Ammon's horn (tissue), 1 donor: ENCODE results near the gene FGF22.

Source experiments
- DNase-seq: peaks from one replicate; pipeline ENCODE4 v3.0.0-alpha.2; 2016; ENCODE audit warnings: low spot score

FGF22 gene

DNA sequence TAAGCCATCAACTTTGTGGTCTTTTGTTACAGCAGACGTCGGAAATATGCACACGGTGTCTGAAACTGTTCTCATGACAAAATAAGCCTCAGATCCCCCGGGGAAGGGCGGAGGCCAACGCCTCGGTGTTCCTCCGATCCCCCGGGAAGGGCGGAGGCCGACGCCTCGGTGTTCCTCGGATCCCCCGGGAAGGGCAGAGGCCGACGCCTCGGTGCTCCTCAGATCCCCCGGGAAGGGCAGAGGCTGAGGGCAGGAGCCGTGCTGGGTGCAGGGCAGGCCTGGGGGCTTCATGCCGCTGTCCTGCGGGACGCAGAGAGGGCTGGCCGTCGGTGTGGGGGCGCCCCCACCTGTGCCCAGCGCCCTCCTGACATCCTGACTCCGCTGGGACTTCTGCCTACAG, 4.7 kb downstream of the FGF22 start:
- no peak for DNase-seq

DNA sequence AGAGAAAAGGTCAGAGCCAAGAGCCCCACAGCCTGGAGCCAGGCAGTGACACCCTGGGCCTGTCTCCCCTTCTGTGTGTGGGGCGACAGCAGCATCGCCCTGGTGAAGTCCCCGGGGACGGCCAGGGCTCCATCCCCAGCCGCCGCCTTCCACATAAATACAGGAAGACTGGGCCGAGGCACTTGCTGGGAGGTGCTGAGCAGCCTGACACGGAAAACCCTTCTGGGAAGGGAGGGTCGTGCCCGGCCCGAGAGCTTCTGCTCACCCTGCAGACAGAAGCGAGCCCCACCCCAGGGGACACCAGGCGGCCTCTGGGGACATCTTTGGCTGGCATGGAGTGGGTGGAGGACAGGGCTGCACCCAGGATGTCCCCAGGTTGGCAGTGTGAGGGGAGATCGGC, 5.1 kb downstream of the FGF22 start:
- no peak for DNase-seq

DNA sequence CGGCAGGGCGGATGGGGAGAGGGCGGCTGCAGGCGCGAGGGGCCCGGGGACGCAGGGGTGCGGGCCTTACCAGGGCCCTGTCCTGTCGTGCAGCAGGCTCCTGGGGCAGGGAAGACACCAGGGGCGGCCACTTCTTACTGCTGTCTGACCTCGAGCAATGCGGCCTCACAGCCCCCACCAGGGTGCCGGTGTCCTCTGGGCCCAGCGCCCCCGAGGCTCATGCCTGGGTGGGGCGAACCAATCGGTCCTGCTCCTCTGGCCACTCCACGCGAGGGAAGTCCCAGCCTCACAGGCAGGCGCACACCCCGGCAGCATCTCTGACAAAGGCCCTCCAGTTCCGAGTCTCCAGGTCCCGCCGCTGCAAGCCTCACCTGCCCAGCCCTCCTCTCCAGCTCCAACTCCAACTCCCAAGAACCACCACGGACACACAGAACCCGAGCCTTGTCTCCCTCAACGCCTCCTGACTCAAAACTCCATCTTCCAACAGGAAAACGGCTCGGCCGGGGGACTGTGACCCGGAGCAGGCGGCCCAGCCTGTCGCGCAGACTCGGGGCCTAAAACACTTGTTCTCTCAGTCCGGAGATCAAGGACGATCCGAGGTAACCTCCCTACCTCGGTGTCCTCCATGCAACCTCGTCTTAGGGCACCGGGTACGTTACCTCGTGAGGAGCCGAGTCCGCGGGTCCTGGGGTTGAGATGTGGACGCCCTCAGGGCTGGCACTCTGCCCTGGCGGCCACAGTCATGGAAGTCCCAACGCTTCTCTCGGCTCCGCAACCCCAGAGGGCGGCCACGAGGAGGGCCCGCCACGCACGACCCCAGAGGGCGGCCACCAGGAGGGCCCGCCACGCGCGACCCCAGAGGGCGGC, 6.5 kb downstream of the FGF22 start:
- no peak for DNase-seq

DNA sequence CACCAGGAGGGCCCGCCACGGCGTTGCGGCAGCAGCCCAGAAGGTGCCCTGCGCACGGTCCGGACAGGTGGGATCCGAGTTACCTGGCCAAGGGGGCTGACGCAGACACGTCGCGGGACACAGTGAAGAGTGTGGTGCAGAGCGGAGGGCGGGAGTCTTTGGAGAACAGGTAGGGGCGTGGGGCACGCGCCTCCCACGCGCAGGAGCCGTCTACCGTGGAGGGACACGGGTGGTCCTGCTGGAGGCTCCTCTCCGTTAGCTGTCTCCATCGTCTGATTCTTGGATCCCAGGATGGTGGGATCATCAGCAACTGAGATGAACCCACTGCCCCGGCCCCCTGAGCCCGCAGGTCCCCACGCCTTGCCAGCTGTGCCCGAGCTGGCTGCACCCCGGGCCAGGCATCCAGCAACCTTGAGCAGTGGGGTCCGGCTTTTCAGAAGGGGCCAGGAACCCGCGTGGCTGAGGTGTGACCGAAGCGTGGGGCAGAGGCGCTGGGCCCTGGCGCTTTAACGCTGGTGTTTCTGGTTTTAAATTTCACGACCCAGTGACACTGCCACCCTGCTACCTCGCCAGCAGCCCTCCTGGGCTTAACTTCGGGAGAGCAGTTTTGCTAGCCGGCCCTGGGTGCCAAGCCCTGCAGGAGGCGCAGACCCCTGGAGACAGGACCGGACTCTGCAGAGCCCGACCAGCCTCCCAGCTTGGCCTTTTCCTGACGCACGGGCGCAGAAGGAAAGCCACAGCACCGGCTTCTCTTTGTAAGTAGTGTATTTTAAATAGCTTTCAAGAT, 7.3 kb downstream of the FGF22 start:
- no peak for DNase-seq

DNA sequence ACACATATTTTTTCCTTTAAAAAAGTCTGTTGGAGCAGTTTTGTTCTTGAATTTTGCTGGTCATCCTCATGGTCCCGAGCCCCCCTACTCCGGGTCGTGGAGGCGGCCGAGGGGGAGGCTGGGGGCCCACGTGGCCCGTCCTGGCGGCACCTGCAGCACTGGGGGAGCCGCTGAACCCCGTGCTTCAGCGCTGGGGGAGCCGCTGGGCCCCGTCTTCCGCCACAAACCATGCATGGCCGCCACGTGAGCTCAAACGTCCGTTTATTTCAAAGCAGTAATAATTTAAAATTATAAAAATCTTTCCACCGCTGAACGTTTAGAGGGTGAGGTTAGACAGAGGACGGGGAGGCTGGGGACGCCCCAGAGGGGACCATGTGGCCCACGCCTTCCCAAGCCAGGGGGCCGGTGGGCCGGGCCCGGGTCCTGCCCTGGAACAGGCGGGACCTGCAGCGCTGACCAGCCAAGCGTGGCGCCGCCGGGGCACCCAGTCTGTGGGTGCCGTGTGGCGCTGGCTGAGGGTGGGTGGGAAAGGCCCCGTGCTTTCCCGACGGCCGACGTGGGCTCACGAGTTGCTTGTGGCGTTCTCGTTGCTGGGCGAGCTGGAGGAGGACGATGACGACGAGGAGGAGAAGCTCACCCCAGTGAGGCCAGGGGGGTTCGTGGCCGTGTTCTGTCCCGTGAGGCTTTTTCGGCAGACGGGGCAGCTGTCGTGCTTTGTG, 8.0 kb downstream of the FGF22 start:
- DNase-seq, result no peak

DNA sequence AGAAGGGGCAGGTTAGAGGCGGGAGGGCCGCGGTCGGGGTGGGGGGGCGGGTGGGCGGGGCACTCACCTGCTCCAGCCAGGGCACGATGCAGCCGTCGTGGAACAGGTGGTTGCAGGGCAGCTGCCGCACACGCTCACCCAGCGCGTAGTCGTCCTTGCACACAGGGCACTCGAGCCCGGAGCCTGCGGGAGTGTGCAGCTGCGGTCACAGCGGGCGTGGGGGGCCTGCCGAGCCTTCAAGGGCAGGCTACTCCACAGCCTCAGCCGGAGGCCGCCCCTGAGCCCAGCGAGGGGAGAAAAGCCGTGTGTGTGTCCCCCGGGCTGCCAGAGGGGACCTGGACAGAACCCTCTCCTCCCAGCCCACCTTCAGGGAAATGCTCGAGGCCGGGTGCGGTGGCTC, 8.6 kb downstream of the FGF22 start:
- no peak for DNase-seq

DNA sequence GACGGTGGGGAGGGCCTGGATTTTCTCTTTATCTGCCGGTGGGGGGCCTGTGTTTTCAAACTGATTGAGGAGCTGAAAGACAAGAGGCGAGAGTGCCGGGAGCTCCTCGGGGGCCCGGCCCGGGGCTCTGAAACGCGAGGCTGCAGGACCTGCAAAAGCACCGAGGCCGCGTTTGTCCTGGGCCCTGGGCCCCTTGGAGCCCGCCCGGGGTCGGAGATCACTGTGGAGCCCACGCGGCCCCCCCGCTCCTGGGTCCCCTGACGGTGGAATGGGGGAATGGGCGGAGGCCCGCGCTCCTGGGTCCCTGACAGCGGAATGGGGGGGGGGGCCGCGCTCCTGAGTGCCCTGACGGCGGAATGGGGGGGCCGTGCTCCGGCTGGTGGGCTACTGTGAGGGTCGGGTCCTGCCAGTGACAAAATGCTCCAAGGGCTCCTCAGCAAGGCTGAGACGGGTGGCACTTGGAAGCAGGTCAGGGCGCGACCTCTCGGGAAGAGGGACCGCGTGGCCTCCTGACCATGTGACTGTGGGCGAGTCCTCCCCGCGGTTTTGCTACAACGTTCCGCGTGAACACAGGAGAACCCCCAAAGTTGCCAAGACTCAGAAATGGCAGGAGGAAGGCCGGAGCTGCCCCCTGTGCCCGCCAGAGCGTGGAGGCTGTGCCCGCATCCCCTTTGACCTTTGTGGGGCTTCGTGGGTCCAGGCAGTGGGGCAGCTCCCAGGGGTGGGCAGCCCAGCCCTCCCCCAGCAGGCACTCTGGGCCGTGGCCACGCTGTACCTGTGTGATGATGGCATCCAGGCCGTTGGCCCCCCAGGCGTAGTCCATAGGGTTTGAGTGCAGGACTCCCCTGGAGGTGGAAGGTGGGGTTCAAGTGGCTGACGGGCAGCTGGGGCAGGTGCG, 9.5 kb downstream of the FGF22 start:
- DNase-seq, result no peak

DNA sequence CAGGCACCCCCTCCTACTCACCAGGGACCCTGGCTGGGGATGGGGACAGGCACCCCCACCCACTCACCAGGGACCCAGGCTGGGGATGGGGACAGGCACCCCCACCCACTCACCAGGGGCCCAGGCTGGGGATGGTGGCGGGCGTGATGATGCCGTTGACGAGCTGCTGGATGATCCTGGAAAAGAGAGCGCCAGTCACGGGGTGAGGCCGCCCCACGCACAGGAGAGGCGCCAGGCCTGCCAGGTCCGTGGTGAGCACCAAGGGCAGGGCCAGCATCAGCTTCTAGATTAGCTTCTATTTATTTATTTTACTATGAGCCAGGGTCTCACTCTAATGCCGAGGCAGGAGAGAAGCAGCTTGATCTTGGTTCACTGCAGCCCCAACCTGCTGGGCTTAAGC, 10.4 kb downstream of the FGF22 start:
- DNase-seq, result no peak

DNA sequence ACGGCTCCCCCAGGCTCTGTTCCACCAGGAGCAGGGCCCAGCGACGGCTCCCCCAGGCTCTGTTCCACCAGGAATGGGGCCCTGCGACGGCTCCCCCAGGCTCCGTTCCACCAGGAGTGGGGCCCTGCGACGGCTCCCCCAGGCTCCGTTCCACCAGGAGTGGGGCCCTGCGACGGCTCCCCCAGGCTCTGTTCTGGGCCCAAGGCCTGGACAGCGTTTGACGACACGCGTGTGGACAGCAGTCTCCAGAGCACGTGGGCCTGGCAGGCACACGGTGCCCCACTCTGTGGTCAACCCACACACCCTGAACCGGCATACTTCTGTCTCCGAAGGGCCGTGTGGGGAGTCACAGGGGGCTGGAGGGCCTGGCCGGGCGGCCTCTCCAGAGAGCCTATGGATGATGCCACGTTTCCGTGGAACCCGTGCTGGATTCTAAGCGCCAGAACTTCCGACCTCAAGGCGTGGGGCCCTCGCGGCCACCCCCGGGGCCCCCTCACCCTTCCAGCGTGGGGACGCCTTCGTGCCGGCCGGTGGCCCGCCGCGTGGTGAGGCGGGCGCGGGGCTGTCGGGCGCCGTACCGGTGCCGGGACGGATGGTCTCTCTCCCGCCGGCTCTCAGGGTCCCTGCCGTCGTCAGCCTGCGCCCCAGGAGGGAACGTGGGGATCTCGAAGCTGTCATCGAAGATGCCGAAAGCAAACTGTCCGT, 11.6 kb downstream of the FGF22 start:
- no peak for DNase-seq

DNA sequence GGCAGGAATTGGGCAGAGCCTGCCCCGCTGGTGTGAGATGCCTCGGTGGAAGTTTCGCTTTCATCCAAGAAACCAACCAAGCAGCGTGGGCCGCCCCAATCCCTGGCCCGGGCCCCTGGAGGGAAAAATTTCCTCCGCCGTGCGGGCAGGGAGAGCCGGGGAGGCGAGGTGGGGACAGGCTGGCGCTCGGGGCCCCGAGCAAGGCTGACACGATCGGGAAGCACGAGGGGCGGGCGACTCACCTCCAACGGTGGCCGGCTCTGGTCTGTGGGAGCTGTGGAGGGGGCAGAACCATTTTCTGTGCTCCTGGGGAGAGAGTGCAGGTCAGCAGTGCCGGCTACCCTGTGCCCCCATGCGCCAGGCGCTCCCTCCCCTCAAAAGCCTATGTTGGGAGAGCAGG, 12.3 kb downstream of the FGF22 start:
- DNase-seq, result no peak

DNA sequence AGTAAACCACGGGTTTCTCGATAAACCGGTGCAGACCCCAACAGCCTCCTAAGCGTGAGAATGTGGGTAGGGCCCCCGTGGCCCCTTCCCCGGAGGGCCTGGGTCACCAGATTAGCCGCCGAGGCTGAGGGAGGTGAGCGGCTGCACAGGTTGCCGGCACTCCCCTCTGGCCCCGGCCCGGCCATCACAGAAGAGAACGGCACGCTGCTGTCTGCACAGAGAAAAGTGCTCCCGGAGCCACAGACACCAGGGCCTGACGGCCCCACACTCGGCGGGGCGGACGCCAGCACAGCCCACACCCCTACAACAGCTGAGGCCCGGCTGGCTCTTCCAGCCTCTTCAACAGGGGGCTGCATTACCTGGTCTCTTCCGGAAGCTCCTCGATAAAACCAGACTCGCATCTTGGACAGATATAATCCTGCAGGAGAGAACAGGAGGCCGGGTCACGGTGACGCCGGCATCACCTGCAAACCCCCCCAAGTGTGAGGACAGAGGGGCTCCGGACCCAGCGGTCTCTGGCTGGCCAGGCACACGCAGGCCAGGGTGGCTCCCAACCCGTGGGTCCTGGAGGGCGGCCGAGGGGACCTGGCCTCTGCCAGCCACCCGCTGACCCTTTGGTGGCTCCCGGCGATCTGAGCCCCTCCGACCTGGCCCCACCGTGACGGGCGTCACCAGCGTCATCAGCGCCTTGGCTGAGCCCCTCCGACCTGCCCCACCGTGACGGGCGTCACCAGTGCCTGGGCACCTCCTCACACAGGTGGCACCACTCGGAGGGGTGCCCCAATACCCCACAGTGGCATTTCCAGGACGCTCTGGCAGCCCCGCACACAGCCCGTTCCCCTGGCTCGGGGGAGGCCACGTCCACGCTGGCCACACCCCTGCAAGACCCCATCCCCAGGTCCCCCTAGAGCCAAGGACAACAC, 13.0 kb downstream of the FGF22 start:
- DNase-seq, result no peak

DNA sequence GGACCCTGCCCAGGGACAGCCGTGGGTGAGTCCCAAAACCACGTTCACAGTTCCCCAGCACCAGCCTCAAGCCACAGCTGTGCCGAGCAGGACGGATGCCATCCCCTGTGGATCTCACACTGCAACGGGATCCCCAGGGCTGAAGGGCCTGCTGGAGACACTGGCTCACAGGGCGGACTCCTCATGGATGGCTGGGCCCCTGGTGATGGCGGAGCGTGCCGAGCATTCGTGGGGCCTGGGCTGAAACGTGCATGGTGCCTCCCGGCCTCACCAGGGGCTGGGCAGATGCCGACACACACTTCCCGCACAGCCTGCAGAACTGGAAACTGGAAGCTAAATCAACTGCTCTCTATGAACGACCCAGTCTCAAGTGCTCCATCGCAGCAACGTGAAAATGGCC, 13.7 kb downstream of the FGF22 start:
- no peak for DNase-seq

DNA sequence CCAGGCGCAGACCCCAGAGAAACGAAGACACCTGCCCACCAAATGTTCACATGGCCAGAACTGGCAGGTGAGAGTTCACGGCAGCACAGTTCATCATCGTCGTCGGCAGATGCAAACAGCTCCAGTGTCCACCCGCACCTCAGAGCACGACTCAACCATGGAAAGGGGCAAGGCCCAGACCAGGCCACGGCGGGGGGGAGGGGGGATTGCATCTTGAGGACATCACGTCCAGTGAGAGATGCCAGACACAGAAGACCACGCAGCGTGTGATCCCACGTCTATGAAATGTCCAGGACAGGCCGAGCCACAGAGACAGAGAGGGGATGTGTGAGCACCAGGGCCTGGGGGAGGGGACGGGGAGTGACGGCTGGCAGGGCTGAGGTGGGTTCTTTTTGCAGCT, 16.0 kb downstream of the FGF22 start:
- no peak for DNase-seq

DNA sequence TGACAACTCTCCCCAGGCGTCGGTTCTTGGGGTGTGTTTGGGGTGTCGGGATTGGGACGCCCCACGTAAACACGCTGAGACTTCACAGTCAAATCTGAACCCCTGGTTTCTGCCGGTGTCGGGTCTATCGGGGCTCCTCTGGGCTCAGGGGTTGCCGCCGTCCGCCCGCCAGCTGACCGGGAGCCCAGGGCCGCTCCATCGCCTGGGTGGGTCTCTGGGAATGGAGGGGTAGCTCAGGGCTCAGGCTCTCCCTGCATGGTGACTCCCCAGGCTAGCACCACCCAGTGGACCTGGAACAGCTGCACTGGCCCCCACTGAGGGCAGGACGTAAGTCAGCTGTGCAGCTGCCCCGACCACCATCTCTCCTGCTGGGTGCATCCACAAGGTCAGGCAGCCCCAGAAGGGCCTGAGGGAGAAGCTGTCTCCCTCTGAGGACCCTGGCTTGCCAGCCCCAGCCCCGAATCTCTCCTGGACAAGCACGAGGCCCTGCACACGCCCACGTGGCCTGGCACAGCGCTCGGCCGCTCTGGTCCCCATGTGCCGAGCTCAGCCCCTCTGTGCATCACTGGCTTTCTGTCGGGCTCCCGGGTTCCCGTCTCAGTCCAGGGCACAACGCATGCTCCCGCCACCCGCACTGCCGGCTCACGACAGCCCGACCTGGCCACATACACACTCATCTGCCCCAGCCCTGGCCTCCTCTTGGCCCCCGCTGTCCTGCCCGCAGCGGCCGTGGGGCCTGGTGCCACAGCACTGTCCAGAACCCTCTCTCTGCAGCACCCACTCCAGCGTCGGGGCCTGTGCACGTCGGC, 17.3 kb downstream of the FGF22 start:
- DNase-seq, result no peak

DNA sequence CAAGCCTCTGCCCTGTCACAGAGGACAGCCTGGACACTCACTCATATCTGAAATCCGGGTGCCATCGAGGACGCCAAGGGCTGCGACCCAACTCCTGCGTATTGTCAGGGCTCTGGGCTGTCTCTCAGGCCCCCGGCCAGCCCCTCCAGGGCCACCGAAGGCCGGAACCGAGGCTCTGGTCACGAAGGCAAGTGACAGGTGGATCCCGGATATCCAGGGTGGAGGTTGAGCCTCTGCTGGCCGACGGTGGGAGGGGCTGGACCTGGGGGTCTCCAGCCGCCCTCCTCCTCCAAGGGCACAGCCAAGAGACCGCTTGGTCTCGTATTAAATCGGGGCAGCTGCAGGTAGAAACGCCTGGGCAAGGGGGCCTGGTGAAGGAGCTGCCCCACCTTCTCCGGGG, 17.9 kb downstream of the FGF22 start:
- DNase-seq, result no peak

DNA sequence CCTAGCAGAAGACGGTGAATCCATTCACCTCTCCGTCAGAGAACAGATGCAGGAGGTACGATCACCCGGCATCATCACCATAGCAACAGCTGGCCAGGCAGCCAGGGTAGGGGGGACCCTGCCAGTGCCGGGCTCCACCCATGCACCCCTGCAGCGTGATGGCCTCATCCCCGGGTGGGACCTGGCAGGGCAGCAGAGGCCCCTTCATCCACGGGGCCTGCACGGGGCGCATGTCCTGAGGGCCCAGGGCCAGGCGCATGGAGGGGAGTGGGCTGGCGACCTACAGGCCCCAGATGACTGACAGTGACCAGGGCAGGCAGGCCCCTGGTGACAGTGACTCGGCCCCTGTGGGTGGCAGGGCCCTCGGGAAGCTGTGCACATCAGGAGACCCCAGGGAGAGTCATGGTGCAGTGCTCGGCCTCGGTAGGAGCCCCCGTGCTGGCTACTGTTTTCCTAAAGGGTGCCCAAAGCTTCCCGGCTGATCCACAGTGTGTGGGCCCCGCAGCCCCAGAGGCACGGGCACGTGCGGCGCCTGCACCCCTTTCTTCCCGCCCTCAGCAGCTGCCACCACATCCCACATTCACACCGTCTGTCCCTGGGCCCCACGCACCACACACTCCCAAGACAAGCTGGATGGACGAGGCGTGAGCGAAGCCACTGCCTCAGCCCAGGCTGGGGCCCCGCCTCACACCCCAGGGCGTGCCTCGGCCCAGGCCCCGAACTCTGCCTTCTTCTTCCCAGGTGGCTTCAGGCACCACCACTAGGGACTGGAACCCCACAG, 18.6 kb downstream of the FGF22 start:
- no peak for DNase-seq

DNA sequence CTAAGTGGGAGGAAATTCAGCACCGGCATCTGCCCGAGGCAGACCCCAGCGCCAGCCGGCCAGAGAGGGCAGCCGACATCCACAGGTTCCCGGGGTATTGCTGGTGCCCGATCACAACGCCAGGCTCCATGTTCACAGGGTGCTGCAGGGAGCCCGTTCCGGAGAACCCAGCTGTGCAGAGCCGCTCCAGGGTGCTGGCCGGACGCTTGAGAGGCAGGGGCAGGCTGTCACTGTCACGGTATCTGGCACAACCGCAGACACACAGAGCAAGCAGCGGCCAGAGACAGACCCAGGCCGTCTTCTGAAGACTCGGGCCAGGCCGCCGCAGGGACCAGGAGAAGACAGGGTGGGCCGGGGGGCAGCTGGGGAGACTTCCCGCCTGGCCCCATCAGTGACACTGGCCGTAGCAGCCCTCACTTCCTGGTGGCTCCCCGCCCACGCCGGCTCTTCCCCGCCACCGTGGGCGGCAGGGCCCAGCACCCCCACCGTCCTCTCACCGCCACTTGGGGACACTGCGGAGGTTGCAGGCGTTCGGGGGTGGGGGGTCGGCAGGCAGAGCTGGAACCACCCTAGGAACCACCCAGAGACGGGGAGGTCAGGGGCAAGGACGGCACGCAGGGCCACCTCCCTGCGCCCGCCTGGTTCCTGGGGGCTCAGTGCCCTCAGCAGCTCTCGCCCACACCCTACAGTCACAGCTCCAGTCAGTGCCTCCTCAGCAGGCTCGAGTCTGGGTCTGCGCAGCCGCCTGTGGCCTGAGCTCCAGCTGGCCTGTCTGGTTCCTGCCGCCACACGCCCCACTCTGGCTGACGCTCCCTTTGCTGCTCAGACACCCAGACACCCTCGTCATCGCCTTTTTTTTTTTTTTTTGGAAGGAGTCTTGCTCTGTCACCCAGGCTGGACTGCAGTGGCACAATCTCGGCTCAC, 19.5 kb downstream of the FGF22 start:
- DNase-seq, result no peak
